Epithelial cell of prostate (primary cell): ENCODE measurements around the gene LTF.

Source experiments
- DNase-seq: peaks from one replicate; pipeline ENCODE4 v3.0.0-alpha.2; 2011; ENCODE audit warnings: low read depth, low spot score
- H3K27ac ChIP-seq: fragments of 450-650 bp; 2 replicates; pipeline ENCODE4 v1.5.1; 2017; ENCODE audit warnings: mild to moderate bottlenecking

LTF gene

DNA sequence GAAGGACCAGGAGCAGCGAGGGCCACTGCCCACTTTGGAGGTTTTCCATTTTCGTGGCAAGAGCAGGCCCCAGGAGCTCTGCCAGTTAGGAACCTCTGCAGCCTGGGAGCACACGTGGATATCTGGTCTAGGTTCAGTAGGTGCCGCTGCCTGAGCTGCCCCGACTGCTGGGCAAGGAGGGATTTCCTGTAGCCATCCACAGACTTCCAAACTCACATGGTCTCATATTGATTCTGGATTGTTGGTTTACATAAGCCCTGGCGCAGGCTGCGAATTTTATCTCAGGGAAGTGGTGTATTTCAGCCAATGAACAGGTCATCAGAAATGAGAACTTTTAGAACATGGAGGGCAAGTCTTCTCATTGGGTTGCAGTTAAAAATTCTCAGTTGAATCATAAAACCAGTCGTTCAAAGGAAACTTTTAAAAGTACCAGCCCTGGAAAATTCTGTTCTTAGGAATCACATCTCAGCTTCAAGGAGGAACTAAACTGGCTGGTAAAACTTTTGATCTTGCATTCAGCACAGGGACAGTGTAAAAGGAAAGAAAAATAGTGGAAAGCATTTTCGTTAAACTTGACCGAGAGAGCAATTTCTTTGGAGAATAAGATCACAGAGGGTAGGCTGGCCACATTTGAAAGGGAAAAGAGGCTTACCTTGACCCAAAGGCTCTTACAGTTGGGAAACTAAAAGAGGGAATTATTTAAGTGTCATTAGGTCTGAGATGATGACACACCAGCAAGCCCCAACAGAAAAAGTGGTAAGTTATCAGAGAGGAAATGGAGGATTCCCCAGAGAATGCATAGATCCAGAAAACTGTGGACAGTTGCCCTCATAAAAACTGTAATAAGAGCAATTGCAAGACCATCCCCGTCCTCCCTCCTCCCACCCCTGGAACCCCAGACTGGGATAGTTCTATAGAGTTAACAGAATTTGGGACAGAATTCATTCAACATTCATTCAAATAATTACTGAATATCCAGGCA lies 26.7 kb upstream of the LTF start:
- H3K27ac ChIP-seq: no peak overlapping the region
- no peak for DNase-seq

DNA sequence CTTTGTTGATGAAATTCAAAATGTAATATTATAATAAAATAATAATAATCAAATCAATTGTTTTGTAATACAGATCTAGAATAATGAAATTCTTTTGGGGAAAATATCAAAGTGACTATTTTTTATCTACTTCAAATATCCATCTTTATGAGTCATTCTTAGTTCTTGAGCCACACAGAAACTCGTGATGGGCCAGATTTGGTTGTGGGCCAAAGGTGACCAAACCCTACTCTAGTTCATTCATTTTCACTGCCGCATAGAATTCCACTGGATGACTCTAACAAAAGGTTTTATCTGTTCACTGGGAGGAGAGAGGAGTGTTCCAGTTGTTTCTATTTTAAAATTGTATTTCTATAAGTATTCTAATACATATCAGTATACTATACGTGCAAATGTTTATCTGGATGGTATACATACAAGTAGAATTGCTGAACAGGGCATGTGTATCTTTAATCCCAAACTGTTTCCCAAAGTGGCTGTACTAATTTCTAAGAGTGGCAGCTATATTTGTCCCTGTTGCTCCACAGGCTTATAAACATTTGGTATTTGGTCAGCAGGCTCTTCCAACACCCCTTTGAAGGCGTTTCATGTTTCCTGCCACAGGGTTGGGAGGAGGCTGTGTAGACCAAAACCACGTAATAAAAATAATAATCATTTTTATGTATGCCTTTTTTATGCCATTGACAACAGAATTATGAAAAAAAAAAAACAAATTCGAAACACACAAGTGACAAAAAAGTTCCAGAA lies 25.8 kb upstream of the LTF start:
- no peak overlapping the region for H3K27ac ChIP-seq
- no peak for DNase-seq

DNA sequence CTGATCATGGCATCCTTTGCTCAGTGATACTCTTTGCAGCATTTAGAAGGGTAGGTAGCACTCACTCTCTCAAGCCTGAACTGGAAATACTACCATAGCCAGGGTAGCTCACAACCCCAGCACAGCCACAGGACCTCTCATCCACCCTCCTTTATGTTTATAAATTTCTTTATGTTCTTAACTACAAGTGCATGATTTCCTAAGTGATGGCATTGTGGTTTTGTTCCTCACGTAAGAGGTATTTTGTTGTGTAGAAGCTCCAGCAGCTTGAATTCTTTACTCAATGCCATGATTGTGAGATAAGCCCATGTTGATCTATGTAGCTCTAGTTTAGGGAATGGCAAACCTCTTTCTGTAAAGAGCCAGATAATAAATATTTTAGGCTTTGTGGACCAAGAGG lies 25.2 kb upstream of the LTF start:
- DNase-seq: no peak
- no peak overlapping the region for H3K27ac ChIP-seq

DNA sequence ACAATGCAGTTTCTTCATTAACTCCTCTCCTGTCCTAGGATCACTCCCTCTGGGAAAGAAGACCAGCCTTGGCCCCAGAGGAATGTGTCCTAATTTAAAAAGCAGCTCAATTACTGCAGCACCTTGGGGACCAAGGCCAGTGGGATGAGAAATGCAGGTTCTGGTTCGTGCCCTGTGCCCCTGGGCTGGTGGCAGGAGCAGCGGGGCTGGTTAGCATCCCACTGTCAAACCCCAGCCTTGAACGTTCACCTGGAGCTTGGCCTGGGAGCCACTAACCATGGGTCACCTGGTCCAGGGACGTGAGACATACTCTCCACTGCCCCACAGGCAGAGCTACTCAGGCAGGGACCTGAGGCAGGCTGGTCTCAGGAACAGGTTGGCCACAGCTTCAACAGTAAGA lies 24.7 kb upstream of the LTF start:
- DNase-seq: no peak
- H3K27ac ChIP-seq: no peak overlapping the region

DNA sequence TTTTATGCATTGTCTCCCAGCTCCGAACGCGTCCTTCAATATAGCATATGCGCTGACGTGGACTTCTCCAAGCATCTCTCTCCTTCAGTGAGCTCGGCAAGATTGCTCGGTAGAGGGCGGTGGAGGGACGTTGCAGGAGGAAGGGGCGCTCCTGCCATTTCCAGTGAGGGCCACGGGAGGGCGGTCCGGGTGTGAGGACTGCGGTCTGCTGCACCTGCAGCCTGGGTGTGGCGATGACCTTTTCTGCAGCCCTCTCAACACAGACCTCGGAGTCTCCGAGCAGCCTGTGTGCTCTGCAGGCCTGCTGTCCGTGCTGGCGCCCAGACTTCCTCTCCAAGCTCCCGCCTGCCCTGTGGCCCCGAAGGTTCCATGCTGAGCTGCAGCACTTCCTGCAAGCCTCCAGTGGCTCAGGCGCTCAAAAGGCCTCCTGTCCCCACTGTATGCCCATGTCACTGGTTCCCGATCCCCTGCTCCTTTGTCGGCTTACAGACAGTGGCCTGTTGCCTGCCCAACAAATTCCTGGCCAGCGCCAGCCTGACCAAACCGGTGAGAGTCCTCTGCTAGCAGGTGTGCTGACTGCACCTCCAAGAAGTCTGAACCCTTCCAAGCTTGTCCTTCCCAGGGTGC lies 24.1 kb upstream of the LTF start:
- peak; percentile 40 for DNase-seq
- no peak overlapping the region for H3K27ac ChIP-seq

DNA sequence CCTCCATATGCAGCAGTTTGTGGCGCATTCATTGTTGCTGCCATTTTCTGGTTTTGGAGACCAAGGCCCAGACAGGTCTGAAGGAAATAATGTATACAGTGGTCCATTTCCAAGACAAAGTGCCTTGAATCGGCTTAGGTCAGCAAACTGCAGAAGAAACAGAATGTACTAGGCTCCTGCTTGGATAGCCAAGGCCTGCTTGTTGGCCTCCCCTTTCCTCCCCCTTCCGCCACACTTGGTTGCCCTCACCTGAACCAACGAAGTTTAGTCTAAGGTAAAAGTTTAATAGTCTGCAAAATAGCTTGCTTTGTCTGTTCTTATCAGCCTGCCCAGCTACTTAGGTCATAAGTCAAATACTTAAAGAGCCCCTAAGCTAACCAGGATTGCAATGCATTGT lies 21.1 kb upstream of the LTF start:
- no peak overlapping the region for H3K27ac ChIP-seq
- no peak for DNase-seq

DNA sequence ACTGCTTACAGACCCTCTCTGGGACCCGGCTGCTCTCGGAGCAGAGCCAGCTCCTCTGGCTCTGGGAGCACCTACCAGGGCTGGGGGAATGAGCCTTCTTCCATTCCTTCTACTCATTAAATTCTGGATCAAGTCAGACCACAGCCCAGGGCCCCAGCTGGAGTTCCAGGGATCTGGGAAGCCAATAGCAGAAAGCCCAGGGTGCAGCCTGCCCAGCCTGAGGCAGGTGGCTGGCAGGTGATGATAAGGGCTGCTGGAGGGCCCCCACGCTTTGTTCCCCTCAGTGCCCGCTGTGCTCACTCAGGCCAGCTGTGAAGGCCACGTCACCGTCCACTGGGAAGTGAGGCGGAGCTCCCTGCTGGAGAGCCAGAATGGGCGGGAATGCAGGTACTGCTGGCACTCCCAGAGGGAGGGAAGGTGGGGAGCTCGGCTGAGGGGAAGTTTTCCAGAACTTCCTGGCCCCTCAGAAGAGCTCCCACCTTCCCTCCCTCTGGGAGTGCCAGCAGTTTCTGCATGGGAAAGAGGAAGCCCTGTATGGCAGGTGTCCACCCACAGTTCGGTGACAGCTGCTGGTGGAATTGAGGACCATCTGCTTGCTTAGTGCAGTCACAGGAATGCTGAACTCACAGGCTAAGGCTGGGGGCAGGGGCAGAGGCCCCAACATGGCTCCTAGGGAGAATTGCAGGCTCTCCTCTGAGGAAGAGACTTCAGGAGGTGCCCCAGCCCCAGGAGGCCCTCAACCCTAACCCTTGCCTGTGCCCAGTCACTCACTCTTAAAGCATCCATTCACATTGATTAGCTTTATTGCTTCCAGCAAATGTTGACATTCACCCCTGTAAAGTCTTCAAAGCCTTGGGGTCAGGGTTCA lies 20.4 kb upstream of the LTF start:
- H3K27ac ChIP-seq: no peak overlapping the region
- no peak for DNase-seq

DNA sequence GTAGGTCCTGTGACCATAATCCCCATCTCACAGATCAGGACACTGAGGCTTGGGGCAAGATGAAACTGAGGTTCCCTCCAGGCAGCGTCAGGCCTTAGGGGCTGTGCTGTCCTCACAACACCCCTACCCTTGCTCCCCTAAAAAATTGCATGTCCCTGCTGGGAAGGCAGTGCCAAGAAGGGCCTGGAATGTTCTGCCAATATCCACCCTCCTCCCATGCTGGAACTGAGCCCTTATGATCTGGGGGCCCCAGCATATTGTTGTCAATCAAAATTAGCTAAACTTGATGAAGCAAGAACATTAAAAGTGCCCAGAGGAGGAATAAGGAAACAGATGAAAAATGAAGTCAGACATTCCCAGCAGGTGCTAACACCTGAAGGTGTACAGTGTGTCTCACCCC lies 19.7 kb upstream of the LTF start:
- no peak overlapping the region for H3K27ac ChIP-seq
- no peak for DNase-seq

DNA sequence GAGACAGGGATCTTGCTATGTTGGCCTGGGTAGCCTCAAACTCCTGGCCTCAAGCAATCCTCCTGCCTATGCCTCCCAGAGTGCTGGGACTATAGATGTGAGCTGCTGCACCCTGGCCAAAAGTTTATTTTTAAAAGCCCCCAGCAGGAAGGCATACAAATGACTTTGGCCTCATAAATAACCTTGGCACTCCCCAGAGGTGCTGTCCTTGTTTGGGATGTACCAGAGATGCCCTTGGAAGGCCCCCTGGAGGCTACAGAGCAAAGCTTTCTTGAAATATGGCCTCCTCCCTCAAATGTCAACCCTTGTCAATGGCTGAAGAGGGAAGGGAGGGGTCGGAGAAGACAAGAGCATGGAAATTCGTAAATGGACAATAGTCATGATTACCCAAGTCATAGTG lies 19.1 kb upstream of the LTF start:
- no peak for DNase-seq
- H3K27ac ChIP-seq: no peak overlapping the region

DNA sequence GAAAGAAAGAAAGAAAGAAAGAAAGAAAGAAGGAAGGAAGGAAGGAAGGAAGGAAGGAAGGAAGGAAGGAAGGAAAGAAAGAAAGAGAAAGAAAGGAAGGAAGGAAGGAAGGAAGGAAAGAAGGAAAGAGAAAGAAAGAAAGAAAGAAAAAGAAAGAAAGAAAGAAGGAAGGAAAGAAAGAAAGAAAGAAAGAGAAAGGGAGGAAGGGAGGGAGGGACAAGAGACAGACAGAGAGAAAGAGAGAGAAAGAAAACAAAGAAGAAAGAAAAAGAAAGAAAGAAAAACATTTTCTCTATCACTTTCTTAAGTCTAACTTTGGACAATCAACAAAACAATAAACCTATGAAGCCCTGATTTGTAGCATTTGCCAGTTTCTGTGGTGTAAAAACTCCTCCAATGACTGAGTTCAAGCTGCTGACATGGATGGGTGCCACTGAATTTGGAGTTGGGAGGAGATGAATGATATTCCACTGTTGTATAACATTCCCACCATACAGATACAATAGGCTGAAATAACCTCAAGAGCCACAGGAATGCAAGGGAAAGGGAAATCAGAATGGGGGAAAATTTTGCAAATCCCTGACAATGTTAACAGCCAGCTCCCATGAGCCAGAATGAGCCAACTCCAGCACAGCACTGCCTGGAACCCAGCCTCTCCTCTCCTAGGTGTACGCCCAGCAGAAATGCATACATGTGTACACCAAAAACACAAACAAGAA lies 18.1 kb upstream of the LTF start:
- DNase-seq: no peak
- H3K27ac ChIP-seq: no peak overlapping the region

DNA sequence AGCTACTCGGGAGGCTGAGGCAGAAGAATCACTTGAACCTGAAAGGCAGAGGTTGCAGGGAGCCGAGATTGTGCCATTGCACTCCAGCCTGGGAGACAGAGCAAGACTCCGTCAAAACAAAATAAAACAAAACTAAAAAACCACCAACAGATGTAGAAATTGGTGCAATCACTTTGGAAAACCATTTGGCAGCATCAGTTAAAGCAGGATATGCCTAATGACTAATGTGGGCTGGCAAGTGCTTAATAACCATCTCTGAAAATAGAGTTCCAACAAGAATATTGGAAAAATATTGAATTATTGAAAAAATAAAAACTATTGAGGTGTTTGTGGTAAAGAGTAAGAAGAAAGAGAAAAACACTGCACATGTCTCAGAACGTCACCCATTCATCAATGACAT lies 16.9 kb upstream of the LTF start:
- H3K27ac ChIP-seq: no peak overlapping the region
- no peak for DNase-seq

DNA sequence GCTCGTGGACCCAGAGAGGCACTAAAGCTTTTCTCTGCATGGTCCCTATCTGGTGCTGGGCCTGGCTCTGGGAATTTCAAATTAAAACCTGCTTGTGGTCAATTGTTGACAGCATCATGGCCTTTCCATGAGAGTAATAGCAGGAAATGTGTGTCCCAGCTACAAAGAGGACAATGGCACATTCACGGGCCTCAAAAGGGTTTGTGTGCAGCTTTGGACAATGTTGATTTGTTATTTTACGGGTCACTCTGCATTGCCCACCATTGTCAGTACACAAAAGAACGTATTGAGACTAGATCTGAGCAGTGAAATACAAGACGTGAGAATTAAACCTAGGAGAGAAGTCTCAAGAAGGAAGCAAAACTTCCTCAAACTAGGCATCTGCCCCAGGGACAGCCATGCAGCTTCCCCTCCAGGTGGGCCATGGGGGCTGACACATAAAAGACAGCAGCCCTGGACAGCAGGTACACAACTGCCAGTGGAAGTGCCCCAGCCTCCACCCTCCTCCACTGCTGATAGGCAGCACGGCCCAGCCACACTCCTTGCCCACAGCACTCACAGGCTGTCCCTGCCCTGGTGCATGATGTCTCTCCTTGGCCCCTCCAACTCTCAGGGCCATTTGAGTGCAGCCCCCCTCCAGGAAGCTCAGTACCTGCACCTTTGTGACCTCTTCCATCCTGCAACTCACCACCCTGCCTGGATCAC lies 15.9 kb upstream of the LTF start:
- no peak for DNase-seq
- no peak overlapping the region for H3K27ac ChIP-seq

DNA sequence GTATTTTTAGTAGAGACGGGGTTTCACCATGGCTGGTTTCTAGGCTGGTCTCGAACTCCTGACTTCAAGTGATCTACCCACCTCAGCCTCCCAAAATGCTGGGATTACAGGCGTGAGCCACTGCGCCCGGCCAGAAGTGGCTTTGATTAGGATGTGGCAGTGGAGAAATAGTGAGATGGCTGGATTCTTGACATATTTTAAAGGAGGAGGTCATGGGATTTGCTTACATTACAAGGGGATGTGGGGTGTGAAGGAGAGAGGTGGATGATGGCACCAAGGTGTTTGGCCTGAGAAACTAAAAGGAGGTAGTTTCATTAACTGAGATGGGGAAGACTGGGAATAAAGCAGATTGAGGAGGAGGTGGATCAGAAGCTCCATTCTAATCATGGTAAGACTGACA lies 15.0 kb upstream of the LTF start:
- no peak overlapping the region for H3K27ac ChIP-seq
- DNase-seq: no peak

DNA sequence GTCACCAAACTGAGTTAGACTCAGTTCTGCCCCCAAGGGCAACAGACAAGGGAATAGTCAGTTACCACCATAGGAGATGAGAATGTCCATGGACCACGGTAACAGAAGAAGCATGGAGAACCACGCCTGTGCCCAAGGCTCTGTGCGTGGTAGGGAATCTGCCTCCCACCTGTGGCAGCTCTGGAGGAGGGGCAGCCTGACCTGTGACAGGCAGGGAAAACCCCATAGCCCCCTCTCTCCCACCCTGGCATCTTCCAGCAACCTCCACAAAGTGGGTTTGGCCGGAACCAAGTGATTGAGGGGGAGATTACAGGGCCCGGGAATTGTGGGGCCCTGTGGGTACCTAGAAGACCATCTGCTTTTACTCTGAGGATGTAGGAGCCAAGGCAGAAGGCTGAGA lies 14.3 kb upstream of the LTF start:
- DNase-seq: no peak
- H3K27ac ChIP-seq: no peak overlapping the region

DNA sequence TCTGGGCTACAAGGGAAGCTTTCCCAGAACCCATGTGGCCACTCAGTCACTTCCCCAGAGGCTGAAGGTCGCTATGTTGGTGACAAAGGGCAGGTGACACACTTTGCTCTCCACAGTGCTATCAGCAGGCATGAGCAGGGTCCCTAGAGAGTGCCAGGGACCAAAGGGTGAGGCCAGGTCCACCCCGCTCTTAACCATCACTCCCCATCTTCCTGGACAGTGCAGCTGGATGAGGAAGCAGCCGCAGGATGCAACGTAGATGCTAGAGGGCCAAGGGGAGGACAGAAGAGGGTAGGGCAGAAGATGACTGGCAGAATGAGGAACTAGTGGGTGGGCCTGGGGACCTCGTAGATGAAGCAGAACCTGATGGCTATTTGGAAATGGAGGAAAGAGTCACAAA lies 13.6 kb upstream of the LTF start:
- H3K27ac ChIP-seq: no peak overlapping the region
- no peak for DNase-seq

DNA sequence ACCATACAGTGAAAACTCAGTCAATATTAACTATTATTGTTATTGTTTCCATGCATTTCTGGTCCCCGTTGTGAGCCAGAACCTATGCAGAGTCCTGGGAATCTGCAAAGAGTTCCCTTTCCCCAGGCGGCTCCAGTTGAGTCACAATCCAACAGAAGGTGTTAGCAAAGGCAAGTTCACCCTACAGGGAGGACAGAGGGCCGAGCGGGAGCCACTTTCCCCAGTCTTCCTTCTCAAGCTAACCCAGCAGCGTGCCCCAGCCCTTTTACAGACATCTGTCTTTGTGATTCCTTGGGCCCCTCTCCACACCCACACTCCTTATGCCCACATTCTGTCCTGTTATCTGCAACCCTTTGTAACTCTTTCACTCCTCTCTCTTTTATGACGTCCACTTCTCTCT lies 13.1 kb upstream of the LTF start:
- H3K27ac ChIP-seq: no peak overlapping the region
- no peak for DNase-seq

DNA sequence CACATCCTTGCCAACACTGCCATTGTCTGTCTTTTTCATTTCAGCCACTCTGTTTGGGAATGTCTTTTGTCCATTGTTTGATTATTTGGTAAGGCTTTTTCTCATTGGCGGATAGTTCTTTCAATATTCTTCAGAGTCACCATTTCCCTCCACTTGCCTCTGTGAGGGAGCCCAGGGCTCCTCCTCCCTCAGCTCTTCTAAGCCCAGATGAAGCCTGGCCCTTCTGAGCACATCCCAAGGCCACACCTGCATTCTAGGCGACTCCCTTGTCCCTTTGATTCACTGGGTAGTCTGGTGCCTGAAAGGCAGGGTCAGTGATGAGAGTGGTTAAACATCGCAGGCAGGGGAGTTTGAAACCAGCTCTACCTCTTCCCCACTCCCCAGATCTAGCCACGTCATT lies 12.4 kb upstream of the LTF start:
- DNase-seq: no peak
- no peak overlapping the region for H3K27ac ChIP-seq

DNA sequence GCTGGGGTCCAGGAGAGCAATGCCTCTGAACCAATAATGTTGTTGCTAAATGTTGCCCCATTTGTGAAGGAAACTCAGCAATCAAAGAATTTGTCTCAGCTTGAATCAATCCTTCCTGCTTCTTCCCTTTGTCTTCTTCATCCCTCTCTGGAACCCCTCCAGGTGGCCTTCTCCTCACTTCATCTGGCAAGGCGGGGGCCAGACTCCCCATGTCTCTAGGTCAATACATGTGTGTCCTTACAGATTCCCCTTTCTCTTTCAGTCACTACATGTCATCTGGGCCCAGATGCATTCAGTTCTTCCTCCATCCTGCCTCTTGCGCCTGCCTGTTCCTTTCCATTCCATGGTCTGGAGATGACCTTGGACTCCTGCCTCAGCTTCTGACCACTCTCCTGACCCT lies 8.0 kb upstream of the LTF start:
- H3K27ac ChIP-seq: no peak overlapping the region
- no peak for DNase-seq

DNA sequence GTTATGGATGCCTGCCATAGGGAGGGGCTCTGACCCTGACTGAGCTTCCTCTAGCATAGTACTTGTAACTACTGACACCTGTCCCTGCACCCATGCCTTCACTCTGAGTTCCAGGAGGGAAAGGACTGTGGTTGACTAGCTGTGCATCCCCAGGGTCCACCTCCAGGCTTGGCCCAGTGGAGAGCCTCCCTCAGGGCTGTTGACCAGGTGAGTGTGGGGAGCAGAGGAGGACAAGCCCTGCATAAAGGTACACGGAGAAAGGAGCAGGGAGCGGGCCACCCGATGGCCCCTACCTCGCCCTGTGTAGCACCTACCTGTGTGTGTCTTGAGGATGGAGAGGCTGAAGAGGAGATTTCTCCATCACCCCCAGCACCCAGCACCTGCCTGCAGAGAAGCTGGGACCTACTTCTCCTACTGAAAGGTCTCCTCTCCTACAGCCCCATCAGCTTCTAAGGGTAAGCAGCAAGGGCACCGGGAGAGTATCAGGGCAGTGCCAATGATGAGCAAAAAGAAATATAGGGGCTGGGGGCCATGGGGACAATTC lies 6.7 kb upstream of the LTF start:
- DNase-seq: no peak
- no peak overlapping the region for H3K27ac ChIP-seq
